ENCODE data around the gene ITPK1.

The ITPK1 gene

GRCh38 chr14:92943855-92944570 is 171.7 kb downstream of the ITPK1 start:
- TF ChIP-seq CTCF (IDR thresholded peaks at IDR 0.05; ENCODE audit: insufficient read depth, low read depth, low read length, missing control alignments), result no peak
- DNase-seq (ENCODE audit: low read depth), result no peak
- no peak overlapping the region for H3K4me3 ChIP-seq (ENCODE audit: low read depth, low read length)

- DNase-seq (ENCODE audit: low read depth), result no peak
- no peak overlapping the region for H3K4me3 ChIP-seq (ENCODE audit: low read depth, low read length)
- TF ChIP-seq CTCF (IDR thresholded peaks at IDR 0.05; ENCODE audit: insufficient read depth, low read depth, low read length, missing control alignments), result no peak
These were observed 172.6 kb downstream of the ITPK1 start for GRCh38 chr14:92942976-92943710.

- no peak for TF ChIP-seq CTCF (IDR thresholded peaks at IDR 0.05; ENCODE audit: insufficient read depth, low read depth, low read length, missing control alignments)
- DNase-seq (ENCODE audit: low read depth), result no peak
- no peak overlapping the region for H3K4me3 ChIP-seq (ENCODE audit: low read depth, low read length)
These were observed 173.1 kb downstream of the ITPK1 start for GRCh38 chr14:92942576-92942975.

- H3K4me3 ChIP-seq (ENCODE audit: low read depth, low read length), result no peak overlapping the region
- no peak for TF ChIP-seq CTCF (IDR thresholded peaks at IDR 0.05; ENCODE audit: insufficient read depth, low read depth, low read length, missing control alignments)
- DNase-seq (ENCODE audit: low read depth), result no peak
These were observed 173.6 kb downstream of the ITPK1 start for GRCh38 chr14:92942136-92942535.

- no peak overlapping the region for H3K4me3 ChIP-seq (ENCODE audit: low read depth, low read length)
- DNase-seq (ENCODE audit: low read depth), result no peak
- no peak for TF ChIP-seq CTCF (IDR thresholded peaks at IDR 0.05; ENCODE audit: insufficient read depth, low read depth, low read length, missing control alignments)
These were observed 174.2 kb downstream of the ITPK1 start for GRCh38 chr14:92941531-92941930.

- no peak for DNase-seq (ENCODE audit: low read depth)
- TF ChIP-seq CTCF (IDR thresholded peaks at IDR 0.05; ENCODE audit: insufficient read depth, low read depth, low read length, missing control alignments), result no peak
- H3K4me3 ChIP-seq (ENCODE audit: low read depth, low read length), result no peak overlapping the region
These were observed 175.2 kb downstream of the ITPK1 start for GRCh38 chr14:92940543-92940942.

All from GM12865 (cell line).